ENCODE results near the gene PLA2G4D. TPM values are rescaled to one million over a fixed set of nuclear protein-coding genes. Genes with fewer than 3 reads are reported as not detected.

Gene PLA2G4D
- polyA plus RNA-seq, 1 of the 3 experiments (the other 2 are of a cell fraction) = not detected

GRCh38 chr15:42066764-42067415 is 27.5 kb downstream of the PLA2G4D start:
- no peak for TF ChIP-seq EP300 (IDR thresholded peaks at IDR 0.05; ENCODE audit: borderline replicate concordance in 1 of 2, low read depth in 1 of 2, low read length in 1 of 2)
- TF ChIP-seq CTCF (IDR thresholded peaks at IDR 0.05) = no peak
- TF ChIP-seq NFIC (IDR thresholded peaks at IDR 0.05; ENCODE audit: borderline replicate concordance) = no peak
- TF ChIP-seq MXI1 (IDR thresholded peaks at IDR 0.05; ENCODE audit: low read depth, low read length) = no peak
- no peak for TF ChIP-seq CHD2 (IDR thresholded peaks at IDR 0.05; ENCODE audit: low read length, partially characterized antibody)
- no peak for TF ChIP-seq MEF2A (IDR thresholded peaks at IDR 0.05; ENCODE audit: borderline replicate concordance, low read depth)
- no peak for TF ChIP-seq POLR2AphosphoS5 (IDR thresholded peaks at IDR 0.05; ENCODE audit: low read depth, low read length)
- TF ChIP-seq TEAD4 (IDR thresholded peaks at IDR 0.05; ENCODE audit: borderline replicate concordance, insufficient read depth) = no peak
- no peak for TF ChIP-seq FOXJ3 (CRISPR knock-in tag; IDR thresholded peaks at IDR 0.05)
- no peak for TF ChIP-seq PBX3 (IDR thresholded peaks at IDR 0.05)
- TF ChIP-seq TCF12 (IDR thresholded peaks at IDR 0.05) = no peak
- TF ChIP-seq MAX (IDR thresholded peaks at IDR 0.05; ENCODE audit: low read depth) = no peak
- no peak for TF ChIP-seq FOXM1 (IDR thresholded peaks at IDR 0.05; ENCODE audit: low read depth)
- TF ChIP-seq RXRA (IDR thresholded peaks at IDR 0.05; ENCODE audit: borderline replicate concordance, low read depth) = no peak
- TF ChIP-seq REST (IDR thresholded peaks at IDR 0.05; ENCODE audit: low read depth, low read length) = no peak
- TF ChIP-seq SMC3 (IDR thresholded peaks at IDR 0.05; ENCODE audit: low read depth, low read length) = no peak
- no peak for TF ChIP-seq RAD21 (IDR thresholded peaks at IDR 0.05; ENCODE audit: low read length)
- no peak for TF ChIP-seq SIN3A (IDR thresholded peaks at IDR 0.05; ENCODE audit: borderline replicate concordance, low read depth, low read length)
- TF ChIP-seq RCOR1 (IDR thresholded peaks at IDR 0.05; ENCODE audit: low read length) = no peak
- H3K9ac ChIP-seq = no peak overlapping the region
- 42% methylated on average over 10 of the region's 10 CpGs for WGBS (ENCODE audit: low lambda C conversion rate)
- H3K4me2 ChIP-seq = no peak overlapping the region
- peaks cover 0 to 18% of the 10 kb centered on the region in 2 experiments; a peak in 1 of 4 replicates for H3K4me1 ChIP-seq (ENCODE audit: control insufficient read depth in 1 of 2, insufficient read depth in 2 of 2, low read depth in 1 of 2, low read length in 1 of 2)
- no peaks in the 10 kb centered on the region for H3K36me3 ChIP-seq (replicated peaks in 1 of 2; ENCODE audit: control insufficient read depth in 1 of 2, insufficient read depth in 2 of 2, low read length in 1 of 2)
- DNase-seq = no peak
- no peaks in the 10 kb centered on the region for H3K79me2 ChIP-seq (ENCODE audit: insufficient read depth)
- H3K27me3 ChIP-seq (ENCODE audit: insufficient read depth) = no peaks in the 10 kb centered on the region
- ChIA-PET POLR2A (no interaction called here), CTCF (interaction anchor here (0.6 to 17.2 kb wide), 19 partner anchors 9 to 650 kb away, joined by 3 to 293 read pairs (median 5); no protein-coding TSS in a partner anchor)
- no peaks in the 10 kb centered on the region for H3K9me3 ChIP-seq
- no peaks in the 10 kb centered on the region for H4K20me1 ChIP-seq (ENCODE audit: insufficient read depth)
- no peaks in the 10 kb centered on the region for H3K9me2 ChIP-seq
- H2AFZ ChIP-seq (ENCODE audit: low read depth) = no peak overlapping the region
- H3K4me3 ChIP-seq (ENCODE audit: low read depth in 2 of 2, low read length in 1 of 2) = no peak overlapping the region; a peak in 1 of 4 replicates
- no peak overlapping the region for H3K27ac ChIP-seq (ENCODE audit: low read depth in 2 of 2, low read length in 1 of 2)
- H3F3A ChIP-seq (replicated peaks; ENCODE audit: insufficient read depth) = no peaks in the 10 kb centered on the region

Data from SK-N-SH (cell line).